NCI-H82 treated with DMSO at 0.1 percent for 48 hours (cell line): ENCODE data around the gene MARCHF4.
"Not testable (repeated sequence)": the region's sequence is repeated elsewhere in the genome, so short reads cannot be mapped to it uniquely, and the experiment has no call there.

Experiments used
- DNase-seq: peaks from one replicate; lab custom pipeline; 2025; ENCODE audit not compliant: unreplicated experiment; lab: John Stamatoyannopoulos, UW

Gene MARCHF4

DNA sequence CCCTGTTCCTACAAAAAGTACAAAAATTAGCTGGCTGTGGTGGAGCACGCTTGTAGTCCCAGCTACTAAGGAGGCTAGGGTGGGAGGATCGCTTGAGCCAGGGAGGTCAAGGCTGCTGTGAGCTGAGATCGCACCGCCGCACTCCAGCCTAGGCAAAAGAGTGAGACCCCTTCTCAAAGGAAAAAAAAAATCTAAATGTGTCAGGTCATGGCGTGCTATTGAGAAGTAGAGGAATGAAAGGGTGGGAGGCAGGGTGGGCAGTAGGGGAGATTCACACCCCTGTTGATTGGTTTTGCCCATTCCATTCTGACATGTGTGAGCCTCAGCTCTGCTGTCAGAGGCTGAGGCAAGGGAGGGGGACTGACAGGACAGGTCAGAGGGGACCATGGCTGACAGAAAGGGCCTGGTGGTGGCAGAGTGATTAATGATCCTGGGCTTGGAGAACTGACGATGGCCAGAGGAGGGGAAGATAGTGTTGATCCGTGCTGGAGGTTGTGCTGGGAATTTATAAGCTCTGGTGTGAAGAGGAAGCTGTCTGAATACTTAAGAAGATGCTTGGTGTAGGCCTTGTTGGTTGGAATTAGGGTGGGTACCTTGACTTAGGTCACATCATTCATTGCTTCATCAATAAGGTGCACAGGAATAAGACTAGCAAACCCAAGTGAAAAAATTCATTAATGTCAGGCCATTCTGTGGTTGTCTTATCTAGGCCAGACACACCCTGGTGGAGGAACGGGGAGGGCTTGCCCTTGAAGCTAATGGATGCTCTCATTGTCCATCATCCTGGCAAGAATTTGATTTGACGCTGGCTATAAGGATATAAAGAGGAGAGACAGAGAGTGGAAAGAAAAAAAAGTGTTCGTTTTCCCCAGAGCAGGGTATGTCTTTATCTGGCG is 20.9 kb upstream of the MARCHF4 start:
- DNase-seq = no peak

DNA sequence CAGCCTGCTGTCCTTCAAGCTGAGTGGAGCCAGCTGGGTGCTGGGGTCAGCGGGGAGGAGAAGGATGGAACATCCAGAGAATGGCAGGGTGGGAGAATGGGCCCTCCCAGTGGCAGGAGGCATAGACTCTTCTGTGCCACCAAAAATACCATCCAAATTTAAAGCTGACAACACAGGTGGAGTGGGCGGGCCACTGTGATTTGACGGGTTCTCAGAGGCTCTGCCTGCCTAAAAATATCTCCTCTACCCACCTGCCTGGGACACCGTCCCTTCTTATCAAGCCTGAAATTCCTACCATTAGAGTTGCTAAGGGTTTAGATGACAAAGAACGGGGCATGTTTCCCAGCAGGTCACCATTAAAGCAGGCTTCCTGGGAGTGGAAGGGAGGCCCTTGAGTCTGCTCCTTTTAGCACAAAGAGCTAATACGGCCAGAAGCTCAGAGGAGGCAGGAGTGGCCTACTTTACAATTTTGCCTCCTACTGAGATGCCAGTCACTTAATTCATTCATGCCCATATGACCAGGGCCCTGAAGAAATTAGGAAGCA is 19.8 kb upstream of the MARCHF4 start:
- DNase-seq = no peak

DNA sequence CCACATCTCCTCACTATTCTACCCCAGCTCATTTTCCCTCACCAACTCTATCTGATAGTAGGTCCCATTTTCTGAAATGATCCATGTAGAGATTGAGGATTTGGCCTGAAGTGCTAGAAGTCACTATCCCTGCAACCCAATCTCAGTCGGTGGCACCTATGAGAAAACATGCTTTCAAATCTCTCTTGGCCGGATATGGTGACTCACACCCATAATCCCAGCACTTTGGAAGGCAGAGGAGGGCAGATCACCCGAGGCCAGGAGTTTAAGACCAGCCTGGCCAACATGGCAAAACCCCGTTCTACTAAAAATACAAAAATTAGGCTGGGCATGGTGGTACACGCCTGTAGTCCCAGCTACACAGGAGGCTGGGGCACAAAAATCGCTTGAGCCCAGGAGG is 19.1 kb upstream of the MARCHF4 start:
- DNase-seq = no peak

DNA sequence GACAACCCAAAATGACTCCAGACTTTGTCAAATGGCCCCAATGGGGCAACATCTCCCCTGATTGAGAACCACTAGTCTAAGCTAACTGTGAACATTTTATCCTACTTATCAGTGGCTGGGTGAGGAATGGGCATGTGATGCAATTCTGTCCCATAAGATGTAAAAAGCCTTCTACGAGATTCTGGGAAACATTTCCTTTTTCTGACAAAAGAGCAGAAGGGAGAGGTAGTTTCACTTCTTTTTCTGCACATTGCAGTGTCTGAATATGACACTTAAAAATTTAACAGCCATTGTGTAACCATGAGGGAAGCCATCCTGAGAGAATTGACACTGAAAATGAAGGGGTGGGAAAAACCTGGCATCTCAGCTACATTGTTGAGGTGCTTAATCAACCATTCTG is 17.3 kb upstream of the MARCHF4 start:
- DNase-seq = no peak

DNA sequence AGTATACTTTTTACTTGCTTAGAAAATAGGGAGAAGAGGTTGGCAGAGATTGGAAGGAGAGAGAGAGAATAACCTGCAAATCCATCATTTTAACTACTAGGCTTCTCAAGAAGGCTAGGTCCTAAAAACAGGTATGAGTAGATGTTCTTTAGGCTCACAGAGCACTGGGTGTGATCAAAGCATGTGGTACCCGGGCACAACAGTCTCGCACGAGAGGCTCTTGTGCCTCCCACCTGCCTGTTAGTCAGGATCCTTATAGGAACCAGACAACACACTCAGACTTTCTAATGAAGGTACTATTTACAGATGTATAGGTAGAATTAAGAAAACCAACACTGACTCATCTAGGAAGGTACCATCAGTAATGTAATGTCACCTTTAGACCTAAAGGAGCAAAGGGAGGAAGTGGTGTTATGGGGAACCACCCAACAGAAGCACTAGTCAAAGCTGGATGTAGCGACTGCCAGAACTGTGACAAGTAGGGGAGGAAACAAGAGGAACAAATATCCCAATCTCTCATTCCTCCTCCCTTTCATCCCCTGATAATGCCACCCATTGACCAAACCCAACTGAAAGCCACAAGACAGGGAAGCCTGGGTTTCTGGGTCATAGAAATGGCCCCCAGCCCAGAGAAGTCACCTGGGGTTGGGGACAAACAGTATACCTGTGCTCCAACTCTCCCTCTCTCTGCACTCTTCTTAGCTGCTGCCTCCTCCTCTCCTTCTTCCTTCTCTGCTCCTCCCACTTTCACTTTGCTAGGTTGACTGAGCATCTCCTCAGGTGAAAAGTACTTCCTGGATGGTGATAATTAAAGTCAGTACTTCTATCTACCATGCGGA is 16.0 kb upstream of the MARCHF4 start:
- DNase-seq = no peak

DNA sequence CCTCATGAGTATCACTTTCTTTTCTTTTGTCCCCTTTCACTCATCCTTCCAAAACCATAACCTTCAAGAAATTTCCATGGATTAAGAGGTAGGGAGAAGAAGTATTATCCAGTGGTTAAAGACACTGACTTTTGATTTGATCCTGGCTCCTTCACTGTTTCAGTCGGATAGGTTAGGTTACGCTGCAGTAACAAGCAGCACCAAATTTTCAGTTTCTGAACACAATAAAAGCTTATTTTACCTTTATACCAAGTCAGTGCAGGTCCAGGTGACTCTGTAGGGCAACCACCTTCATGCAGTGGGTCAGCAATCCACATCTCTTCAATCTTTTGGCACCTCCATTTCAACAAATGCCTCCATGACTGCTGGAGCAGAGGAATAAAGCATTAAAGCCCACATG is 15.0 kb upstream of the MARCHF4 start:
- no peak for DNase-seq

DNA sequence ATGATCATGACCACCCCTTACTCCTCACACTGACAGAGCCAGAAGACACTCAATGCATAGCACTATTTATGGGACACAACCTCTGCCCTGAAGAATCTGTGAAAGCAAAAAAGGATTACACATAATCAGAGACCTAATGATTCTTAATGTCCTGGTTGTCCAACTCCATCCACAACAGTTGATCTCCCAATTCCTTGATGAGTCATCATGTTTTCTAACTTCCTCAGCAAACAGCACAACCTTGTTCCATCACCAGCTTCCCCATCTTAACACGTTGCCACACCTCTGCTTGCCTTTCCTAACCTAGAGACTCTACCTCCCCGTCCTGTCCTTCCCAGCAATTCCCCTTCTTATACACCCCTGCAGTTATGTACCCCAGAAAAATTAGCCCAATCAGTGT is 13.2 kb upstream of the MARCHF4 start:
- no peak for DNase-seq

DNA sequence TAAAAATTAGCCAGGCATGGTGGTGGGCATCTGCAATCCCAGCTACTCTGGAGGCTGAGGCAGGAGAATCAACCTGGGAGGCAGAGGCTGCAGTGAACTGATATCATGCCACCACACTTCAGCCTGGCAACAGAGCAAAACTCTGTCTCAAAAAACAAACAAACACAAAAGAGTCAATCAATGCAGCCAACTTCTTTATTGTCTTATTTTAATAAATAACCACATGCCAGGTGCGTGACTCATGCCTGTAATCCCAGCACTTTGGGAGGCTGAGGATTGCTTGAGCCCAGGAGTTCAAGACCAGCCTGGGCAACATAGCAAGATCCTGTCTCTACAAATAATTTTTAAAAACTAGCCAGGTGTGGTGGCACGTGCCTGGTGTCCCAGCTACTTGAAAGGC is 12.1 kb upstream of the MARCHF4 start:
- DNase-seq = not testable (repeated sequence)

DNA sequence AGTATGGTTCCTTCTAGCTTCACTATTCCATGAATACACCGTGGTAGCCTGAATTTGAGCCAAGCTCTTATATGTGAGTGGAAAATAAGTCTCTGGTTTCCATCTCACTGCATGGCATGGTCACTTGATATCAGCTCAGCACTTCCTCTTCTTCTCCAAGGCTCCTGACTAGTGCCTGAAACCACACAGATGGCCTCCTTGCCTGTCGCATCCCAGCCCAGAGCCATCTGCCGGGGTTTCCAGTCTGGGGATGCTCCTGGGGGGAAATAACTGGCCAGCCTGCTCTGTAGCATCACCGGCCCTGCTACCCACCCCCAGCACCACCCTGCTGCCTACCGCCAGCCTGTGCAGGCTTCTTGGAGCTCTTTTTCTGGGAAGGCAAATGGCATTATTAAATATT is 7.7 kb upstream of the MARCHF4 start:
- DNase-seq = no peak

DNA sequence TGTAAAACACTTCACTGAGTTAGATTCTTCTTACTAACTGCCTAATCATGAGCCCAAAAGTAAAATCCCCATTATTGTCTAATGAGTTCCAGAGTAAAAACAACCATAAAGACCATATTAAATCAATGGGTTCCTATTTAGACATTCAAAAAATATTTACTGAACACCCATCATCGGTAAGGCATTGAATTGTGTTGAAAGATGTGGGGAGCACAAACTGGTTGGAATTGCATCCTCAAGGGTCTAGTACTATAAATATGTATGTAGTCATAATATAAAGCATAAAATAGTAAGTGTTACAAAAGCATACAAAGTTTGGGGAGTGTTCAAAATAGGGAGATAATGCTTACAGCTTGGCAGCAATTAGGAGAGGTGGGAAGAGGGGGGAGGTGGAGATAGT is 3.0 kb upstream of the MARCHF4 start:
- no peak for DNase-seq

DNA sequence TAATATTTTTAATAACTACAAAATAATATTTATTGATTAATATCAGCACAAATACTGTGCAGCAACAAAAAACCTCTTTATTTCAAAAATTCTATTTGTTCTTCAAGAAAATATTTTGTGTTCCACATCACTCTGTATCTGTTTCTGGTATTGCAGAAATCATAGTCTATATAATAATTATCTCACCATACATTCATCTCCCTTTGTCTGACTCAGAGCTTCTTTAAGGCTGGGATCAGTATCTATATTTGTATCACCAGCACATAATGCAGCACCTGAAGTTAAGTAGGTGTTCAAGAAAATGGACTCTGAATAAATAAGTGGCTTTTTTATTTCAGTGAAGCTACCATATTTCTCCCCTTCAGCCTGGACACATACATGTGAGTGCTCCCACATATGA is 1.6 kb upstream of the MARCHF4 start:
- no peak for DNase-seq

DNA sequence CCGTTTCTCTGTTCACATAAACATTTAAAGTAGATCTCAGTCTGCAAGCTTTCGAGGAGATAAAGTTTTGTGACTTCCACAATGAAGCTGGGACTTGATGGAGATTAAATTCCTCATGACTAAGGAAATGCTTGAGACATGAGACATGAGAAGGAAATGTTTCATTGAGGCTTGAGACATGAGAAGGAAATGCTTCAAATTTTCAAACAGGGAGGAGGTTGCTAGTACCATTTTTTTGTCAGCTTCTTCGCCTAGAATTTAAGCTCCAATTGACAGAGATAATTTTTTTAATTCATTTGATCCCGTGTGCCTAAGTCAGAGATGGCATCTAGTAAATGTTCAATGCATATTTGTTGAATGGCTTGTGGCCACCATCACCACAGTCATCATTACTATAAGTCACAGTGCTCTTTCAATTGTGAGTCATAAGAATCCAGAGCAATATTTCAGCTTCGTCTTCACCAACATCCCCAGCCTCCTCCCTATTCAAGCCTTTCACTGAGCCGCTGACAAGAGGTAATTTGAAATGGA is 543 bp upstream of the MARCHF4 start:
- DNase-seq = no peak

DNA sequence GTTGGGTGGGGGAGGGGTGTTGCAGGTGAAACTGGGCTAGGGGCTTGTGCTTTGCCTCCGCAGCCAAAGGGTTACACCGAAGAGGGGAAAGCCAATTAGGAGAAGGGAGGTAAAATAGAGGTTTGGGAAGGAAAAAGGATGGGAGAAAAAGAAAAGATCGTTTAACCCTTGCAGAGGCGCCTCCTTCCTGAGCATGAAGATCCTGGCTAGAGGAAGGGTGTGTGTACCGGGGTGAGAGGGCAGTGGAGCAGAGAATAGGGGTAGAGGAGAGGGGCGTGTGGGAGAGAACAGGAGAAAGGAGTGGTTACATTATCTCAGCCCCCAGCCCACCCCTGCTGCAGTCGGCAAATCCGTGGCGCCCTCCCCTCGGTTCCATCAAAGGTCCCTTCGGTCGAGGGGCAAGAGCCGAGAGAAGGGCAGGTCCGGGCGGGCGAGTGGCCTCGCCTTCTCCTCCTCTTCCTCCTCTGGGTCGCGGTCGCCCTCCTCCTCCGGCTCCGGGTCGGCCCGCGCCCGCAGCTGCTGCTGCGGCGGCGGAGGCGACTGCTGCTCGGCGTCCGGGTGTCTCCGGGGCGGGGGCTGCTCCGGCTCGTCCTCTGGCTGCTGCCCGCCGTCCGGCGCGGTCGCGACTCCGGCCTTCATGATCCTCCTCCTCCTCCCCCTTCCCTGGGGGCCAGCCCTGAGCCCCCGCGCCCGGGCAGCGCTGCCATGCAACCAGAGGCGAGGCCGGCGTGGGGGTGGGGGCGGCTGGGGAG is 1.1 kb downstream of the MARCHF4 start:
- no peak for DNase-seq

DNA sequence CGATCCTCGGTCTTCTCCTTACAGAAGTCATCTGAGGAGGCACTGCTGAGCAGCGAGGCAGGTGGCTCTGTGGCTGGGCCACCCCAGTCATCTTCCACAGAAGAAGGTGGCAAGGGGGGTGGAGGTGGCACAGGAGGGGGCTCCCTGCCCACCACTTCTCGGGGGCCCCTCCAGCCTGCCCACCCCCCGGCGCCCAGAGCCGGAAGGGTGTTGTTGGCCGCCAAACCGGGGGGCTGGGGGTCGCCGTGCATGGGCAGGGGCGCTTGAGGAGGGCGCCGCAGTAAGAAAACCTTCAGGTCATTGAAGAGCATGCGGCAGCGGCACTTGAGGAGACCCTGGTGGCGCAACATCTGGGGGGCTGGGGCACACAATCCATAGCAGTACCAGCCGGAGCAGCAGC is 2.5 kb downstream of the MARCHF4 start:
- no peak for DNase-seq

DNA sequence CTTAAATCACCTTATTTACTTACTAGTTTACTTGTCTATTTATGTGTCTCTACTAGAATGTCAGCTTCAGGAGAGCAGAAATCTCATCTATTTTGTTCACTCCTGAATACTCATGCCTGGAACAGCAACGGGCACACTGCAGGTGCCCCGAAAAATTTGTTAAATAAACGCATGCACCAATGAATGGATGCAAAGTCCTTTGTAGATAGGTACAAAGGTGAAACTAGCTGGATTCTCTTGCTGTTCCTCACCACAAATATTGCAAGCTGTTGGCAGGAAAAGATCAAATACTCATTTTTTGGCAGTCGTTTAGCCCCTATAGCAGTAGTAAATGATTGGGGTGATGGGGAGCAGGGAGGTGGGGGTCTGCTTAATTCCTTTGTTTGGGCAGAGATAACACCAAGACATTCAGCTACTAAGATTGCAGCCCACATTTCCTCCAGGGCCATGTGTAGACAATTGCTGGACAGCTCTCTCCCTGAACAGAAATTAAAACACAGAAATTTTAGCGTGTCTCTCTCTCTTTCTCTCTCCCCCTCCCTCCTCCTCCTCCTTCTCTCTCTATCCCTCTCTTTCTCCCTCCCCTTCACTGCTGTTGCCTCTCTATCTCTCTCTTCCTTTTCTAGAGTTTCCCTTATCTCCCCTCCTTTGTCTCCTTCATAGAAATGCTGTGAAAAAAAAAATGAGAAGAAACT is 5.4 kb downstream of the MARCHF4 start:
- no peak for DNase-seq

DNA sequence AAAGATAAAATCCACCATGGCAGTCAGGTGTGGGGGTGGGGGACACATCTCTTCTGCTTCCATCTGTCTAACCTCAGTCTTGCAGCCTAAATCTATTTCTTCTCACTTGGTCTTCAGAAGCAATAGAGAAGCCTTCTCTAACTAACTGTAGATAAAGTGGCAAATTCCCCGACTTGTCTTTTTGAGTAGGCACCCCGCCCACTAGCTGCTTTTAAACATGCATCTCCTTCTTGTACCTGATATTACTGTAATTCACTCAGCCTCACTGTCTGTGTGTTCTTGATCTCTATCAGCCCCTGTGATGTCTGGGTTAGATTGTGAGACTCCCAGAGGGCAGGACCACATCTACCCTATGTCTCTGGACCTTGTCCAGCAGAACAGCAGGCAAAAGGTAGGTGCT is 6.8 kb downstream of the MARCHF4 start:
- no peak for DNase-seq

DNA sequence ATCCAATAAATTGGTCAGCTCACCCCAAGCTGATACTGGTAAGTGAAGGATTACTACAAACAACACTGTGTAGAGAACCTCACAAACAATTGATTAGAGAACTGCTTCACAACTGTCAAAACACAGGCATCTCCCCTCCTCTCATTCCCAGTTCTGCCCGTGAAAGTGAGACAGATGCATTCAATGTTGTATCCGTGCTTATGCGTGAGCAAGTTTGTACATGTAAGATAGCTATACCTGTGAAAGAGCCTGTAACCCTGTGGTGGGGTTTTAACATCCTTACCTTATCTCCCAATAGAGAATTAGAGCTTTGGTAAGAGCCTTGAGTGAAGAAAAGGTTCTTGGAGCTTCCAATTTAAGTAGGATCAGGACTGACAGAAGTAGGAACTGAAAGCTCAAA is 9.1 kb downstream of the MARCHF4 start:
- DNase-seq = no peak

DNA sequence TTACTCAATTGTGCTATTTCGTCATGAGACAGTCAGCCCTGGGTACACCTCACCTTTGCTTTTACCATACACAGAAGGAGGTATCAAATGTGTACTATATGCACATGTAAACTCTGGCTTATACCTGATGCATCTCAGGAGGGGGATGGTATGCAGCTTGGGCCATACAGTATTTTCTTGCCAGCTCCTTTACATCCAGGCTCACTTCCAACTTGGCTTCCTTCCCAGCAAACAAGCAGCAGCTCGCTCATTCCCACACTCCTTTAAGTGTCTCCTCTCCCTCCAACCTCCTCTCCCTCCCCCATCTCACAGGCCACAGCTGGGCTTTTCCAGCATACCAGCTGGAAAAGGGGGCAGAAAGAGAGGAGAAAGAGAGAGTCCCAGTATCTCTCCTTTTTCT is 9.6 kb downstream of the MARCHF4 start:
- DNase-seq = no peak

DNA sequence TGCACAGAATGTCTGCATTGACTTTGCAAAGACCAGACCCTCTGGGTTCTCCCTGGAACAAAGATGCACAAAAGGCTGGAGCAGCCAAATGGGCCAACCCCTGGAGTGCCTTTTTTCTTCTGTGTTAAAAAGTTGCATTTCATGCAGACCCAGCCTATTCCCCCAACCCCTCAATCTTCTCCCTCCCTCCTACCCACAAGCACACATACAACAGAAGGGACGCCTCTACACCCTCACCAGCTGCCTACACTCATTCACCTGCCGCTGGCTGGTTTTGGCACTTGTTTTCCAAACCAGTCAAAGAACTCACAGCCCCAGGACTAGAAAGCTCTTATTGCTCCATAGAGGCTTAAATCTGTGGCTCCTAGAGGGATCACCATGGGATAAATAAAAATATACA is 16.6 kb downstream of the MARCHF4 start:
- no peak for DNase-seq

DNA sequence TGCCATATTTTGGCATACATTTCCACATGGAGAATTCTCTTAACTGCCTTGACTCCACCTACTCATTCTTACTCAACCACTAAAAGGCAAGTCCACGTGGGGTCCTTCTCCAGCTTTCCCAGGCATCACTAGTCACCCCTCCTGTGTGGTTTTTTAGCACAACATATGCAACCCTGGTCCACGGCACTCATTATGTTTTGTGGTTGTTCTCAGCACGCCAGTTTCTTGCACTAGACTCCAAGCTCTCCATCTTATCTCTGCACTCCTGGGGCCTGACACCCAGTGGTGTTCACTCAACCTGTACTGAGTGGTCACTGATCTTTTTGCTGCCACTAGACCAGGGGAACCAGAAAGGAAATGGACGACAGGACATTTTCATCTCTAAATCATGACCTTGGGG is 18.0 kb downstream of the MARCHF4 start:
- no peak for DNase-seq
